ENCODE results near the gene KRTAP4-9. TPM values are rescaled to one million over a fixed set of nuclear protein-coding genes. Genes with fewer than 3 reads are reported as not detected.
A peak's percentile ranks its signal among the peaks of the same experiment; 100 is the strongest.
"Not testable (repeated sequence)": the region's sequence is repeated elsewhere in the genome, so short reads cannot be mapped to it uniquely, and the experiment has no call there.

The KRTAP4-9 gene
- total RNA-seq, 4 donors from 2014 or later, result not detected

DNA sequence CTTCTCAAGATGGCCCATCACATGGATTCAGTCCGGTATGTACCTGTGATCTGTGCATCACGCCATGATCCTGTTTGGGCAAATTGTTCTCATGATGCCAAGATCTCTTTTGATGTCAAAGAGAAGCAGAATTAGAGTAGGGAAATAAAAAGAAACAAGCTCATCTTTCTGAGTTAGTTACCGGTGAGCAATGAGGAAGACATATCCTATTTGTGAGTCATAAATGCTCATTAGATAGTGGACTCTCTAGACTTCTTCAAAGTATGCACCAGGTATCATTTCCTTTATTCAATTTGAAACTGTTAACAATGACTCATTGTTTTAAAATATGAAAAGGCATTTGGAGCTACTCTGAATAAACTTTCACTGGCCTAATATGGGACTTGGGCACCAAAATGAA is 26.8 kb downstream of the KRTAP4-9 start:
- ATAC-seq (ENCODE audit: low FRiP score), result no peak
- no peak for DNase-seq (ENCODE audit: low spot score)
- TF ChIP-seq, protein P1, sequence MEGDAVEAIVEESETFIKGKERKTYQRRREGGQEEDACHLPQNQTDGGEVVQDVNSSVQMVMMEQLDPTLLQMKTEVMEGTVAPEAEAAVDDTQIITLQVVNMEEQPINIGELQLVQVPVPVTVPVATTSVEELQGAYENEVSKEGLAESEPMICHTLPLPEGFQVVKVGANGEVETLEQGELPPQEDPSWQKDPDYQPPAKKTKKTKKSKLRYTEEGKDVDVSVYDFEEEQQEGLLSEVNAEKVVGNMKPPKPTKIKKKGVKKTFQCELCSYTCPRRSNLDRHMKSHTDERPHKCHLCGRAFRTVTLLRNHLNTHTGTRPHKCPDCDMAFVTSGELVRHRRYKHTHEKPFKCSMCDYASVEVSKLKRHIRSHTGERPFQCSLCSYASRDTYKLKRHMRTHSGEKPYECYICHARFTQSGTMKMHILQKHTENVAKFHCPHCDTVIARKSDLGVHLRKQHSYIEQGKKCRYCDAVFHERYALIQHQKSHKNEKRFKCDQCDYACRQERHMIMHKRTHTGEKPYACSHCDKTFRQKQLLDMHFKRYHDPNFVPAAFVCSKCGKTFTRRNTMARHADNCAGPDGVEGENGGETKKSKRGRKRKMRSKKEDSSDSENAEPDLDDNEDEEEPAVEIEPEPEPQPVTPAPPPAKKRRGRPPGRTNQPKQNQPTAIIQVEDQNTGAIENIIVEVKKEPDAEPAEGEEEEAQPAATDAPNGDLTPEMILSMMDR (IDR thresholded peaks at IDR 0.05), result no peak

DNA sequence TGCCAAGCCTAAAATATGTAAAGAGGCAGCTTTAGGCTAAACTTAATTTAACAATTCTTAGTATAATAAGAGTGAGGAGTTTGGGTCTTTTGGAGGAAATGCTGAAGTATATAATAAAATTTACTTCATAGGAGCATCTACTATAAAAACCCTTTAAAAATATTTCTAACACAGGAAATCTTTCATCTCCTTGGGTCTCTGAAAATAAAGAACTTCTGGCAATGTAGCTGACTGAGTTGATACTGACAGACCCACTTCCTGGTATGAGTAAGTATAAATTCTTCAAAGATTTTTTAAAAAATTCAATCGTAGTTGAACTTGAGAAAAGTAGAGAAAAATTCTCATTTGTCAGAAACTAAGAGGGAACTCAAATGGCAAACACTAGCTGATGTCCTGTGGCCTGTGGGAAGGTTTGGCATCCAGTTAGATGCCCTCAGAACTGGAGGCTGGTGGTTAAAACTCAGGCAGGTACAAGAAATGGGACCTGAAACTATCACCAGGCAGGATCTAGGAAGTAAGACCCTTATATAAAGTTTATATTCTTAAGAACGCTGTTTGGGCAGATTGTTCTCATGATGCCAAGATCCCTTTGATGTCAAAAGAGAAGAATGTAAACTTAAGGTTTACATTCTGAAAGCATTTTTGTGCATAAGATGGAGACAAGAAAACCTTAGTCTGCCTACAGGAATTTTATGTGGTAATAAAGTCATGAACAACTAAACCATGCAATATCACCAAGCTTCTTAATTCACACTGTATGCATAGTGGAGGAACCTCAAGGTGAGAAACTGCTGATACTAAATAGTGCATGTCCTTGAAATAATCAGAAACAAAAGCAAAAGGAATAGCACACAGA is 28.9 kb downstream of the KRTAP4-9 start:
- DNase-seq (ENCODE audit: low spot score) (no peak), ATAC-seq (ENCODE audit: low FRiP score) (no peak)
- TF ChIP-seq, protein P1 (IDR thresholded peaks at IDR 0.05), result no peak

DNA sequence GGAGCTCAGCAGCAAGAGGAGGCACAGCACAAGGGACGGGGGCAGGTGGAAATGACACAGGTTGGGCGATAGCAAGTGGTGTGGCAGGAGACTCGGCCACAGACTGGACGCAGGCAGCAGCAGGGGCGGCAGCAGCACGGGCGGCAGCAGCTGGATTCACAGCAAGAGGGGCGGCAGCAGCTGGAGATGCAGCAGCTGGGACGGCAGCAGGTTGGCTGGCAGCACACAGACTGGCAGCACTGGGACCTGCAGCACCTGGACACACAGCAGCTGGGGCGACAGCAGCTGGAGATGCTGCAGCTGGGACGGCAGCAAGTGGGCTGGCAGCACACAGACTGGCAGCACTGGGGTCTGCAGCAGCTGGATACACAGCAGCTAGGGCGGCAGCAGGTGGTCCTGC is 34.7 kb downstream of the KRTAP4-9 start:
- ATAC-seq (ENCODE audit: low FRiP score); DNase-seq (ENCODE audit: low spot score): not testable (repeated sequence)

DNA sequence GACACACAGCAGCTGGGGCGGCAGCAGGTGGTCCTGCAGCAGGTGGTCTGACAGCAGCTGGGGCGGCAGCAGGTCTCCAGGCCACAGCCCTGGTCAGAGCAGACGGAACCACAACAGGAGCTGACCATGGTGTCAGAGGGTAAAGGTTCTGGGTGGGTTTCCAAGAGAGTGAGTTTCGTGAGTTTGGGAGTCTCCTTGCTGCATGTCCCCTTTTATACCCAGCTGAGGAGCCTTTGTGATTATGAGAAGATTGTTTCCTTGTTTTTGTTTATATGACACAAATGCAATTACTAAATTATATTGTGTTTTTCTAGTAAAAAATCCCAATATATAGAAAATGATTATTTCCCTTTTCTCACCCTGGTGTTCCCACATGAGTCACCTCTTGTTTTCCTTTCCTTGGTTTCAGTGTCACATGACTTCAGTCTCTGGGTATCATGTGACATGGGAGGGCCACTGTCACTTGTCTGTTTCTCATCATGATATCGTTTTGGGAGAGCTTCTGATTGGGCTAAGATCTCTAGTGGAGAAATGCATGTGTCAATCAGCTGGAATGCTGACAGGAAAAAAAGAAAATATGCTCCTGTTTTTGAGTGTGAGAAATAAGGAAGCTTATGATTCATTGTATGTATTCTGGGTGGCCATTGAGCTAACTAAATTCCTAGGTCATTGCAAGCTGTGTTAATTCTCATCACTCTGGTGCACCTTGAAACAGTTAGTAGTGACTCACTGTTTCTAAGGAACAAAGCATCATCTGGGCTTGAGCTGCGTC is 35.4 kb downstream of the KRTAP4-9 start, which contains the start of gene KRTAP4-6:
Gene KRTAP4-6 (minus strand): TSS at position 185 of the 772 bp plus-strand sequence. CDS start 57 bp downstream, at position 128.
- ATAC-seq (ENCODE audit: low FRiP score) (peak; percentile 66), DNase-seq (ENCODE audit: low spot score) (no peak)
- TF ChIP-seq, protein P1 (IDR thresholded peaks at IDR 0.05), result no peak

DNA sequence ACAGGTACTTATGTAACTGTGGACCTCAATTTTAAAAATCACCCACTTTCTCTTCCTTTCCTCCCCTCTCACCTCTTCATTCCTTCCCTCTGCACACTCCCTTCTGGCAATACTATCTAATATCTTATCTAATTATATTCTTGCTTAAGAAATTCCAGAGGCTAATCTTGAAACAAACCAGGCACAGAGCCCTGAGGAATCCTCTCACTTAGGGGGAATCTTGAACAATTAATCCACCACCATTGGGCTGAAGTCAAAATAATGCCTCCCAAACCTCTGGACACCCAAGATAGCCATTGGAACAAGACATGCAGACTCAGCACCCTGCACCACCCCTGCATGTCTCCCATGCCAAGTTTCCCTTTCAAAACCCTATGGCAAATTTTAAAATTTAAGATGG is 36.2 kb downstream of the KRTAP4-9 start:
- DNase-seq (ENCODE audit: low spot score), result no peak
- no peak for ATAC-seq (ENCODE audit: low FRiP score)
- TF ChIP-seq, protein P1 (IDR thresholded peaks at IDR 0.05), result no peak

DNA sequence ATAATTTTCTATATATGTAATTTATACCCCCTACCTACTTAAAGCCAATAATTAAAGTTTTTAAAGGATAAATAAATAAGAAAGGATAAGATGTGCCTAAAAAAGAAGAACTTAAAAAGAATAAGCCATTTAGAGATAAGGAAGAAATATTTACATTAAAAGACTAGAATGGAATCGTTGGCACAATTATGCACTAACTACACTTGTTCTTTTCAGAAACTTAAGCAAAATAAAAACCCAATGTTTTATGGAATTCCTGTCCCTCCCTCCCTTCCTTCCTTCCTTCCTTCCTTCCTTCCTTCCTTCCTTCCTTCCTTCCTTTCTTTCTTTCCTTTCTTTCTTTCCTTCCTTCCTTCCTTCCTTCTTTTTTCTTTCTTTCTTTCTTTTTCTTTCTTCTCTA is 39.7 kb downstream of the KRTAP4-9 start:
- ATAC-seq (ENCODE audit: low FRiP score) (no peak), DNase-seq (ENCODE audit: low spot score) (no peak)
- TF ChIP-seq, protein P1 (IDR thresholded peaks at IDR 0.05), result no peak

DNA sequence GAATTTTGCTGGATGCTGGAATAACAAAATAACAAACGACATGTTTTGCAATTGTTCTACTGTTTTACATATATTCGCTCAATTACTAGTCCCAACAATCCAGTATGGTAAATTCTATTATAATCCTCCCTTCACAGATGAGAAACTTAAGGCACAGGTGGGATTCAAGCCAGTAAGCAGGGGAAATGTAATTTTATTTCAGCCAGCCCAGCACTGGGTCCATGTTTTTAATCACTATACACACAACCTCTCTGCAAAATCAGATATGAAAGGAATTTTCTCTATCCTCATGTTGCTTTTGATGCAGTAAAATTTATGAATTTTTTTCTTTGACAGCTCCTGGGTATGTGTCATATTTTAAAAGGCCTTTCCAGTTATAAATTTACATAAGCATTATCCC is 40.1 kb downstream of the KRTAP4-9 start:
- TF ChIP-seq, protein P1 (IDR thresholded peaks at IDR 0.05), result no peak
- ATAC-seq (ENCODE audit: low FRiP score), result no peak
- DNase-seq (ENCODE audit: low spot score), result no peak

Data from omental fat pad (tissue), 4 donors.